ACC112 (cell line): ENCODE results near the gene TOX2.

Source experiments
- H2AFZ ChIP-seq: fragments of 200-600 bp; sonication (generic); one replicate; pipeline ENCODE4 v1.6.0; 2017; ENCODE audit warnings: antibody characterized with exemption, low read length; ENCODE audit not compliant: unreplicated experiment
- H3K27ac ChIP-seq: fragments of 200-600 bp; sonication (generic); 2 replicates; pipeline ENCODE4 v1.5.1; 2014; ENCODE audit warnings: low read depth, mild to moderate bottlenecking, antibody characterized with exemption, low read length, moderate library complexity
- H3K27me3 ChIP-seq: fragments of 200-600 bp; sonication (generic); 2 replicates; pipeline ENCODE4 v1.6.1; 2014; ENCODE audit warnings: mild to moderate bottlenecking, antibody characterized with exemption, low read length, moderate library complexity, mixed read lengths; ENCODE audit not compliant: insufficient read depth
- H3K36me3 ChIP-seq: fragments of 200-600 bp; sonication (generic); 2 replicates; pipeline ENCODE4 v1.6.1; 2016; ENCODE audit warnings: mild to moderate bottlenecking, antibody characterized with exemption, low read length, moderate library complexity, mixed read lengths; ENCODE audit not compliant: insufficient read depth
- H3K4me1 ChIP-seq: fragments of 200-600 bp; sonication (generic); one replicate; pipeline ENCODE4 v1.6.1; 2016; ENCODE audit warnings: low read length, mixed read lengths; ENCODE audit not compliant: insufficient read depth, unreplicated experiment, control insufficient read depth
- H3K4me3 ChIP-seq: fragments of 200-600 bp; sonication (generic); 2 replicates; pipeline ENCODE4 v1.5.1; 2014; ENCODE audit warnings: mild to moderate bottlenecking, low read depth, low read length
- H3K79me2 ChIP-seq: fragments of 200-600 bp; sonication (generic); one replicate; pipeline ENCODE4 v1.6.0; 2016; ENCODE audit warnings: low read length; ENCODE audit not compliant: control insufficient read depth, unreplicated experiment, insufficient read depth

The TOX2 gene

DNA sequence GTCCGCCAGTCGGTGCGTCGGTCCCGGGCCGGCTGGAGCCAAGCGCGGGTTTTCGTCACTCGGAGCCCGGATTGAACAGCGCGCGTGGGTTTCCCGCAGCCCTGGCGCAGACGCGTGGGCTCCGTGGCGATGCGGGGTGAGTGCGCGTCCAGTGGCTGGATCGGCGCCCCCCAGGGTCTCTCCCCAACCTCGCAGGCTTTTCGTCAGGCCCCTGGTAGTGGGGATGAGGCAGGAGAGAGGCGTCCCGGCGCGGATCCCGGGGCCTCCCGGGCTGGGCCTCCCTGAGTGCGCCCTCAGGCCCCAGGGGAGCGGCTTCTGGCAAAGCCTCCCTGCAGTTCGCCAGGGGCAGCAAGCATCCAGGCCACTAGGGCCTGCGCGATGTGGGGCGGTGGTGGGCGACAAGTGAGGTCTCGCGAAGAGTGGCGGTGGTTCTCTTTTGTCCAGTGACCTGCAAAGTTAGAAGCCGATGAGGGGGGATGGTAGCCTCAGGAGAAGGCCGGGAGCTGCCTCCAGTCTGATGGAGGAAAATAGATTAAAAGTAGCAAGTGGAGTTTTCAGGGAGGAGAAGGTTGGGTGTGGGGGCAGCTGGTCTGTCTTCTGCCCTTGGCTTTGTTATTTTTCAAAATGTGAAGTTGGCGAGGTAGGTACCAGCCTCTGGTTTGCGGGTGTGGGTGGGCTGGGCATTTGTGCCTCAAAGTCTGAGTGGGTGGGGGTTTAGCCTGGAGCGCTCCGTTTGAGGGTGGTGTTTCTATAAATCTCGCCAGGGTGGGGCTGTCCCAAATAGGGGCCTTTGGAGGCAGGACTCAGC lies 1.6 kb downstream of the TOX2 start:
- peak overlapping the region; percentile 73 for H3K4me3 ChIP-seq
- peak overlapping the region; percentile 17 for H2AFZ ChIP-seq
- H3K4me1 ChIP-seq: no peaks in the 10 kb centered on the region
- H3K27ac ChIP-seq: no peak overlapping the region
- no peaks in the 10 kb centered on the region for H3K36me3 ChIP-seq
- H3K27me3 ChIP-seq: peaks cover 22% of the 10 kb centered on the region
- no peaks in the 10 kb centered on the region for H3K79me2 ChIP-seq

DNA sequence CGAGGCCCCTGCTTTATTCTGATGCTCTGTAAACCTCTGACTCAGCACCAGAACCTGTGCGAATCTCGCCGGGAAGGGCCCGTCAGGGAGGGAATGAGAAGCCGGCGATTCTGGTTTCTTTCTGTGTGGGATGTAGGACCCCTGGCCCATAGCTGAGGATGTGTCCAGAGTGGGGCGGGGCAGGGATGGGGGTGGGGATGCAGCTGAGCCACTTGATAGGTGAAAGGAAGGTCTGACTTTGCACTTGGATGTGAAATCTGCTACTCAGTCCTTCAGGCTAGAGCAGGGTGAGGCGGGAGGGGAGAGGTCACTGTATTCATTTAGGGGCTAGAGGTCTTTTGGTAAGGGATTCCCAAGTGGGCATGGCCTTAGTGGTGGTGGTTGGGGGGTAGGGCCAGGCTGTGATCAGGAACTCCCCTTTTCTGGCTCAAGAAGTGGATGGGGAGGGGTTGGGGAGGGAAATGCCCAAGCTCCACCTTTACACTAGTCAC lies 2.3 kb downstream of the TOX2 start:
- no peaks in the 10 kb centered on the region for H3K36me3 ChIP-seq
- peaks cover 22% of the 10 kb centered on the region for H3K27me3 ChIP-seq
- no peaks in the 10 kb centered on the region for H3K4me1 ChIP-seq
- H2AFZ ChIP-seq: no peak overlapping the region
- no peak overlapping the region for H3K4me3 ChIP-seq
- H3K79me2 ChIP-seq: no peaks in the 10 kb centered on the region
- H3K27ac ChIP-seq: no peak overlapping the region

- Histone ChIP-seq H3K27ac (no peak overlapping the region), H3K27me3 (peaks cover 22% of the 10 kb centered on the region), H3K79me2 (no peaks in the 10 kb centered on the region), H2AFZ (no peak overlapping the region), H3K4me3 (no peak overlapping the region), H3K4me1 (no peaks in the 10 kb centered on the region), H3K36me3 (no peaks in the 10 kb centered on the region)
Observed at GRCh38 chr20:43917380-43917779, 2.7 kb downstream of the TOX2 start.

- Histone ChIP-seq H3K79me2 (no peaks in the 10 kb centered on the region), H3K36me3 (no peaks in the 10 kb centered on the region), H3K4me3 (no peak overlapping the region), H2AFZ (no peak overlapping the region), H3K27ac (no peak overlapping the region), H3K27me3 (peaks cover 15% of the 10 kb centered on the region), H3K4me1 (no peaks in the 10 kb centered on the region)
Observed at GRCh38 chr20:43919686-43920403, 5.2 kb downstream of the TOX2 start.

- H2AFZ ChIP-seq: no peak overlapping the region
- H3K4me1 ChIP-seq: peaks cover 3% of the 10 kb centered on the region
- H3K79me2 ChIP-seq: no peaks in the 10 kb centered on the region
- no peak overlapping the region for H3K27ac ChIP-seq
- no peaks in the 10 kb centered on the region for H3K36me3 ChIP-seq
- H3K4me3 ChIP-seq: no peak overlapping the region
- H3K27me3 ChIP-seq: peaks cover 6% of the 10 kb centered on the region; the same call in 1 of the 2 replicates
Observed at GRCh38 chr20:43920797-43921196, 6.1 kb downstream of the TOX2 start.

- H3K36me3 ChIP-seq: no peaks in the 10 kb centered on the region
- no peaks in the 10 kb centered on the region for H3K79me2 ChIP-seq
- H3K27me3 ChIP-seq: peaks cover under 1% of the 10 kb centered on the region; the same call in 1 of the 2 replicates
- peaks cover 8% of the 10 kb centered on the region for H3K4me1 ChIP-seq
- H2AFZ ChIP-seq: no peak overlapping the region
- H3K4me3 ChIP-seq: no peak overlapping the region
- H3K27ac ChIP-seq: no peak overlapping the region
Observed at GRCh38 chr20:43921227-43921780, 6.7 kb downstream of the TOX2 start.

DNA sequence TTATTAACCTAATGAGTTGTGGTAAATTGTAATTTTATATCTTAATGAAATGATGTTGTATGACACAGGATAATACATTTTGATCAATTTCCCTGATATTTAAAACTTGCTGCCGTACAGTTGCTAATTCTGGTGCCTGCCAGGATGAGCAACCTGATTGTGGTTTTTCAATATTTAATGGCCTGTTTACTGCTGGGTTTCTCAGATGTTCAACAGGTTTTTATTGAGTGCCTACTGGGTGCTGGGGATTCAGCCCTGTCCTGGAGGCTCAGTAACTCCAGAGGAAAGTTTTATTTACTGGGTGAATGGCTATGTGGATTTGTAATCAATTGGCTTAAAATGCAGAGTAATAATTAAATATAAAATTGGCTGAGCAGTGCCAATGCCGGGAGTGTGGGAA lies 8.0 kb downstream of the TOX2 start:
- Histone ChIP-seq H3K27ac (no peak overlapping the region), H3K27me3 (no peaks in the 10 kb centered on the region), H3K36me3 (no peaks in the 10 kb centered on the region), H3K4me1 (peaks cover 8% of the 10 kb centered on the region), H2AFZ (no peak overlapping the region), H3K79me2 (no peaks in the 10 kb centered on the region), H3K4me3 (no peak overlapping the region)

- Histone ChIP-seq H3K27me3 (no peaks in the 10 kb centered on the region), H3K36me3 (no peaks in the 10 kb centered on the region), H3K4me3 (no peak overlapping the region), H3K27ac (no peak overlapping the region), H2AFZ (no peak overlapping the region), H3K4me1 (peaks cover 8% of the 10 kb centered on the region), H3K79me2 (no peaks in the 10 kb centered on the region)
Observed at GRCh38 chr20:43923322-43923721, 8.7 kb downstream of the TOX2 start.

DNA sequence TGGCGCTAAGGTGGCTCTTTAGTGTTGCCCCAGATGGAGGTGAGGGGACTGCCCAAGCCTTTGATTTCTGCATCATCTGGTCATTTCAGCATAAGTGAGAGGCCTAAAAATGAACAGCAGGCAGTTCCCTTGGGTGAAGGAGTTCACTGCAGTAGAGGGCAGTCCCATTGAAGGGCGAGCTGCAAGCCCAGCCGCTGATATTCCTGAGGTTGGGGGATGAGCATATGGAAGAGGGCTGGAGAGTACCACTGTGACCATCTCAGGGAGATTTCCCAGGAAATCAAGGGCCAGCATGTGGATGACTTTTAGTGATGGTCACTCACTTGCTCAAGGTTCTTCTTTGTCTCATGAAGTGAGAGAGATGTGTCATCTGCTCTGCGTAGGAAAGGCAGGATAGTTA lies 9.3 kb downstream of the TOX2 start:
- Histone ChIP-seq H3K4me1 (peaks cover 8% of the 10 kb centered on the region), H3K79me2 (no peaks in the 10 kb centered on the region), H3K4me3 (no peak overlapping the region), H3K27ac (no peak overlapping the region), H3K27me3 (no peaks in the 10 kb centered on the region), H3K36me3 (no peaks in the 10 kb centered on the region), H2AFZ (no peak overlapping the region)

- no peaks in the 10 kb centered on the region for H3K79me2 ChIP-seq
- no peak overlapping the region for H3K27ac ChIP-seq
- no peaks in the 10 kb centered on the region for H3K36me3 ChIP-seq
- H3K27me3 ChIP-seq: no peaks in the 10 kb centered on the region
- H3K4me3 ChIP-seq: no peak overlapping the region
- H2AFZ ChIP-seq: no peak overlapping the region
- H3K4me1 ChIP-seq: peaks cover 8% of the 10 kb centered on the region
Observed at GRCh38 chr20:43925215-43925614, 10.6 kb downstream of the TOX2 start.
